Renal cortex interstitium (tissue), 15 donors: ENCODE results near the gene HSF2BP. TPM values are rescaled to one million over a fixed set of nuclear protein-coding genes. Genes with fewer than 3 reads are reported as not detected.
"Not testable (repeated sequence)": the region's sequence is repeated elsewhere in the genome, so short reads cannot be mapped to it uniquely, and the experiment has no call there.

Experiments
- DNase-seq, 11 donors: peaks; one replicate each; pipeline ENCODE4 v3.0.0-alpha.2; 2013; ENCODE audit warnings: low read depth in 9 of 11, low spot score in 4 of 11; ENCODE audit errors: extremely low read depth in 1 of 11
- long read RNA-seq, 16 experiments: transcript quantifications; one replicate each; lab custom pipeline, GENCODE V29; 2026
- polyA plus RNA-seq, 3 donors: library from polyadenylated mRNA; unstranded; fragments of 120-200 nt; gene quantifications; one replicate each; pipeline ENCODE4 v1.2.1, GENCODE V29; 2013; ENCODE audit not compliant: insufficient read length in 3 of 3

The HSF2BP gene
- polyA plus RNA-seq, result 1 to 10 TPM; 1.6 to 2.3 (median 2.3) TPM
- long read RNA-seq, donor 1, partial matches to known transcripts, result 47 of 56 reads
- long read RNA-seq, donor 1, other reads (novel, unspliced or antisense), result 9 of 56 reads
- long read RNA-seq, donor 2, result 0 reads
- long read RNA-seq, donor 3, partial matches to known transcripts, result 0 of 1 reads
- long read RNA-seq, donor 3, other reads (novel, unspliced or antisense), result 0 of 1 reads
- long read RNA-seq, donor 4, result 0 reads
- long read RNA-seq, donor 5, result 0 reads
- long read RNA-seq, donor 6, result 0 reads
- long read RNA-seq, donor 7, result 0 reads
- long read RNA-seq, donor 8, partial matches to known transcripts, result 0 of 1 reads
- long read RNA-seq, donor 8, other reads (novel, unspliced or antisense), result 0 of 1 reads
- long read RNA-seq, donor 9, result 0 reads
- long read RNA-seq, donor 10, result 0 reads
- long read RNA-seq, donor 11, partial matches to known transcripts, result 56 of 56 reads
- long read RNA-seq, donor 11, other reads (novel, unspliced or antisense), result 0 of 56 reads
- long read RNA-seq, donor 12, result 0 reads
- long read RNA-seq, donor 13, partial matches to known transcripts, result 0 of 1 reads
- long read RNA-seq, donor 13, other reads (novel, unspliced or antisense), result 0 of 1 reads
- long read RNA-seq, donor 14, result 0 reads
- long read RNA-seq, donor 15, result 0 reads
- long read RNA-seq, donor 16, partial matches to known transcripts, result 0 of 4 reads
- long read RNA-seq, donor 16, other reads (novel, unspliced or antisense), result 0 of 4 reads

DNA sequence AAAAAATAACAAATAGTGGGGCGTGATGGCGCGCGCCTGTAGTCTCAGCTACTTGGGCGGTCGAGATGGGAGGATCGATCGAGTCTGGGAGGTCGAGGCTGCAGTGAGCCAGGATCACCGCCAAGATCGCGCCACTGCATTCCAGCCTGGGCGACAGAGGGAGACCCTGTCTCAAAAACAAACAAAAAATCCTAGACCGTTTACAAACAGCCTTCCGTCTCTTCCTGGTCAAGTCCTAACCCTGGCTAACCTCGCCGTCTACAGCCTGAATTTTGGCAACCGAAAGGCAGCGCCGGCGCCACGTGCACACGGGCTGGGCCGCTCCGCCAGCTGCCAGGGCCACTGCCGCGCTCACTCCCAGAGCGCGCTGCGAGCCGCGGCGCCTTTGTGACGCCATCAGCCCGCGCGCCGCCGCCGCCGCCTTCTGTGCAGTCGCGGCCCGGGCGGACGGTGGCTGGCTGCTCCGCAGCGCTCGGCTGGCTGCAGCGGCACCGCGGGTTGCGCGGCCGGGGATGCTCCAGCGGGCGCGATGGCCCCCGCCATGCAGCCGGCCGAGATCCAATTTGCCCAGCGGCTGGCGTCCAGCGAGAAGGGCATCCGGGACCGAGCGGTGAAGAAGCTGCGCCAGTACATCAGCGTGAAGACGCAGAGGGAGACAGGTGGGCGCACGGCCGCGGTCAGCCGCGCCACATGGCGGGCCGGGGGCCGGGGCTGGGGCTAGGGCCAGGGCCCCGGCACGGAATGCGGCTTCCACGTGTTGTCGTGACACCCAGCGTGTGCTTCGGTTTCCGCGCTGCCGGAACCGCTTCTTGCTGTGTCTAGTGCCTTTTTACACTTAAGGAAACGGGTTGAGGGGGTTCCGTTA is at the start of gene HSF2BP, which contains the start of gene RRP1B:
HSF2BP (minus strand) TSS at position 353 of the 865 bp plus-strand sequence. CDS start 1,392 bp downstream, outside the sequence.
RRP1B (plus strand) TSS at position 425 of the 865 bp plus-strand sequence; CDS start at position 530, 105 bp downstream.
- peak; percentile 59 to 86 (median 80) for DNase-seq

DNA sequence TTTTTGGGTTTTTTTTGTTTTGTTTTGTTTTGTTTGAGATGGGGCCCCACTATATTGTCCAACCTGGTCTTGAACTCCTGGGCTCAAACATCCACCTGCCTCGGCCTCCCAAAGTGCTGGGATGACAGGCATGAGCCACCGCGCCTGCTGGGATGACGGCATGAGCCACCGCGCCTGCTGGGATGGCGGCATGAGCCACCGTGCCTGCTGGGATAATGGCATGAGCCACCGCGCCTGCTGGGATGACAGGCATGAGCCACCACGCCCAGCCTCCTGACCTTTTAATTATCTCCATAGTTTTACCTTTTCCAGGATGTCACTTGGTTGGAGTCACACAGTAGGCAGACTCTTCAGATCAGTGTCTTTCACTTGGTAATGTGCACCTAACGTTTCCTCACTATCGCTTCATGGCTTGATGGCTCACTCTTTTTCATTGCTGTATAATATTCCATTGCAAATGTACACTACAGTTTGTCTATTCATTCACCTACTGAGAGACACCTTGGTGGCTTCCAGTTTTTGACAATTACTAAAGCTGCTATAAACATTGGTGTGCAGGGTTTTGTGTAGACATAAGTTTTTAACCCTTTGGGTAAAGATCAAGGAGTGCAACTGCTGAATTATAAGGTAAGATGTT is 49.6 kb upstream of the HSF2BP start:
- DNase-seq, result no peak

DNA sequence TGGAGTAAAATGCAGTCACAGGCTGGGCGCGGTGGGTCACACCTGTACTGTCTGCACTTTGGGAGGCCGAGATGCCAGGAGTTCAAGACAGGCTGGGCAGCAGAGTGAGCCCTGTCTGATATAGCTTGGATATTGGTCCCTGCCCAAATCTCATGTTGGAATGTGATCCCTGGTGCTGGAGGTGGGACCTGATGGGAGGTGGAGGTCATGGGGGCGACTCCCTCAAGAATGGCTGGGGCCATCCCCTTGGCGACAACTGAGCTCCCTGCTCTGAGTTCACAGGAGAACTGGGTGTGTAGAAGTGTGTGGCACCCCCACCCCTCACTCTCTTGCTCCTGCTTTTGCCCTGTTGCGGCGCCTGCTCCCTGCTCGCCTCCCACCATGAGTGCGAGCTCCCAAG is 48.2 kb upstream of the HSF2BP start:
- DNase-seq, result no peak

- DNase-seq, result peak in 2 of 11 donors; percentile 36 to 39
Observed at GRCh38 chr21:43703035-43703880, 44.0 kb upstream of the HSF2BP start.

GRCh38 chr21:43702785-43703034 is 43.4 kb upstream of the HSF2BP start:
- no peak for DNase-seq

GRCh38 chr21:43701936-43702784 is 42.9 kb upstream of the HSF2BP start:
- no peak for DNase-seq

GRCh38 chr21:43699933-43700599 is 40.8 kb upstream of the HSF2BP start:
- DNase-seq, result no peak

DNA sequence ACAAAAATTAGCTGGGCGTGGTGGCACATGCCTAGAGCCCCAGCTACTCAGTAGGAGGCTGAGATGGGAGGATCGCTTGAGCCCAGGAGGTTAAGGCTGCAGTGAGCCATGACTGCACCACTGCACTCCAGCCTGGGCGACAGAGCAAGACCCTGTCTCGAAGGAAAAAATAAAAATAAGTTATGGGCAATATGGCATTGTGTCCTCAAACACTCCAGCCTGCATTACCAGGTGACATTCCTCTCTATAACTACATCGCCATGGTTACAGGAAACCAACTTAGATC is 40.1 kb upstream of the HSF2BP start:
- not testable (repeated sequence) for DNase-seq

DNA sequence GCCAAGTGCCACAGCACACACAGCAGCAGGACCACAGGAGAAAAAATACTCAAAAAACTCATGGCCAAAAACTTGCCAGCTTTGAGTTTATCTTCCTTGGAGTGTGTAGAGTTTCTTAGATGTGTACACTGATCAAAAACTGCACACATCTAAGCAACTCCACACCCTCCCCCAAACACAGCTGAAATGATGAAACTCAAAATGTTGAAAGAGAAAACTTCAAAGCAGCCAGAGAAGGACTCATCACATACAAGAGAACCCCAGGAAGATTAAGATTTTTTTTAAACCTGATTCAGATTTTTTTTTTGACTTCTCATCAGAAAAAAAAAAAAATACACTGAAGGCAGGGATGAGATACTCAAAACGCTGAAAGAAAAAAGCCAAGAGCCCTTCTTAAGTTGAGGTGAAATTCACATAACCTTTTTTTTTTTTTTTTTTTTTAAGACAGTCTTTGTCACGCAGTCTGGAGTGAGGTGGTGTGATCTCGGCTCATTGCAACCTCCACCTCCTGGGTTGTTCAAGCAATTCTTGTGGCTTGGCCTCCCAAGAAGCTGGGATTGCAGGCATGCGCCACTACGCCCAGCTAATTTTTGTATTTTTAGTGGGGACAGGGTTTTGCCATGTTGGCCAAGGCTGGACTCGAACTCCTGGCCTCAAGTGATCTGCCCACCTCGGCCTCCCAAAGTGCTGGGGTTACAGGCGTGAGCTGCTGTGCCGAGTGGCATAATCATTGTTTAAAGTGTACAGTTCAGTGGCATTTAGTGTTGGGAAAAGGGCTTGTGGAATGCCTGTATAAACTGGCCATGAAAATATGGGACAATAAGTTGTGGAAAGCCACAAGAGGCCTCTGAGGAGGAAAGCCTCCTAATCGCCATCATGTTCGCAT is 38.7 kb upstream of the HSF2BP start:
- DNase-seq, result no peak

GRCh38 chr21:43696214-43696613 is 36.9 kb upstream of the HSF2BP start:
- no peak for DNase-seq

- DNase-seq, result no peak
Observed at GRCh38 chr21:43694437-43695079, 35.3 kb upstream of the HSF2BP start.

- DNase-seq, result no peak
Observed at GRCh38 chr21:43693981-43694380, 34.7 kb upstream of the HSF2BP start.

- DNase-seq, result no peak
Observed at GRCh38 chr21:43692949-43693348, 33.7 kb upstream of the HSF2BP start.

GRCh38 chr21:43691801-43692200 is 32.5 kb upstream of the HSF2BP start:
- no peak for DNase-seq

DNA sequence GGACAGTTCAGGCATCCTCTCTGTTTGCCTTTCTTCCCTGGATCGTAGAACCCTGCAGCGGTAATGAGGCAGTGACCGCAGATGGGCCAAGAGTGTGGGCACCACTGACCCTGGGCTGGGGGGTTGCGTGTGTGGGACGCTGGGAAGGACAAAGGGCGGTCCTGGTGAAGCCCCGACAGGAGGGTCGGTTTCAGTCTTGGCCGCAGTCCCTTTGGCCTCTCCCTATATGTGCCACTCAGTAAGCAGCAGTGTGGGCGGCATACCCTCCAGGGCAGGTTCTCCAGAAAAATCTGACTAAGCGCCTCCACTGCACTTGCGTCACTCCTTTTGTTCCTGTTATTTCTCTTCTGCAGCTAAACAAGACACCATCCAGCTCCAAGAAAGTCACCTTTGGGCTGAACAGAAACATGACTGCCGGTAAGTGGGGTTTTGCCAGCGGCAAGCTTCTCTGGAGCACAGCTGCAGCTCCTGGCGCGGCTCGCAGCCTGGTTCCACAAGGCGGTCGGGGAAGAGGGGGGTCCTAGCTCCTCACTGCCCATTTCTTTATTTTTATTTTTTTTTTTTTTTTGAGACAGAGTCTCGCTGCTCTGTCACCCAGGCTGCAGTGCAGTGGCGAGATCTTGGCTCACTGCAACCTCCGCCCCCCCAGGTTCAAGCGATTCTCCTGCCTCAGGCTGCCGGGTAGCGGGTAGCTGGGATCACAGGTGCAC is 32.0 kb upstream of the HSF2BP start:
- no peak for DNase-seq
